Measurements from ENCODE around the gene VWA5B1.

The VWA5B1 gene

DNA sequence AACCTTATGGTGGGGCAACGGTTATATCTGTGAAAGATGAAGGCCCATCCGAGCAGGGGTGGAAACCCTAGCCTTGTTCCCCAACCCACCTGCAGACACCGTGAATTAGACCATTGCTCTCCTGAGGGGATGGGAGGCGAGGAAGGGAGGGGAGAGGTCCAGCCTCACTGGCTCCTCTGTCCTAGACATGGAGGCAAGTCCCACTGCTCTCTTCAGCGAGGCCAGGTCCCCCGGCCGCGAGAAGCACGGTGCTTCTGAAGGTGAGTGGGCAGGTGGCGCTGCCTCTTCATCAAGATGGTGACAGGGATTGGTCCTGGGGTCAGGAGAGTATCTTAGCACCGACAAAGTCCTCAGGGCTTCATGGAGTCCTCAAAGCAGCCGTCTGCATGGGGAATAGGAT lies 59.3 kb downstream of the VWA5B1 start:
- no peak for DNase-seq

GRCh38 chr1:20350421-20350820 lies 59.7 kb downstream of the VWA5B1 start:
- DNase-seq, result no peak

- DNase-seq, result no peak
These were observed 61.4 kb downstream of the VWA5B1 start for GRCh38 chr1:20351911-20352701.

GRCh38 chr1:20353836-20354235 lies 63.2 kb downstream of the VWA5B1 start:
- no peak for DNase-seq

GRCh38 chr1:20354610-20355009 lies 63.9 kb downstream of the VWA5B1 start:
- DNase-seq, result no peak

DNA sequence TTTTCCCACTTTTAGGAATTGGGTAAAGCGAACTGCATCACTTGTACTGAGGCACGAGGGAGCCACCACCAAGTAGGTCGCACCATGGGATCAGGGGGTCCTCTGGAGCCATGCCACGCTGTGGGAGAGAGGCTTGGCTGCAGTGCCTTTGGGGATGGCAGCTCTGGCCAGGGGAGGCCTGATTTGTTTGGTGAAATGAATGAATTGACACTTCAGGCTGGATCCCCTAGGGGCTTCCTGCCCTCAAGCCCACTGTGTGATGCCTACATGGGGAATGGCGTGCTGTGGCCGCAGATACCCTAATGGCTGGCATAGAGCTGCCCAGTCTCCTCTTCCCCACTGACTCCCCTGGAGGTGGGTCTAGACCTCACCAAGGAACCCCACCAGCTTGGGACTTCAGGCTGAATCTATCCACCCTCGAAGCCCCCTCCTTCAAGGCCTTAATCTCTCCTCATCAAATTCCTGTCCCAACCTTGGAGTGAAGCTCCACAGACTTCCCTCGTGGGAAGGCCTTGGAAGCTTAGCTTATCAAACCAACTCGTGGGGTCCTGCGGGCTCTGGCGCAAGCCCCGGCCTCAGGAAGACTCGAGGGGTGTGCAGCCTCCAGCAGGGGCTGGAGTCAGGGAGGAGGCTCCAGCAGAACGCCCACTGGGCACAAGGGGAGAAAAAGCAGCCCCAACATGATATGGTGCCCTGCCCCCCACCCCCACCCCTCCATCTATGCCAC lies 64.6 kb downstream of the VWA5B1 start:
- no peak for DNase-seq

GRCh38 chr1:20355828-20356735 lies 65.4 kb downstream of the VWA5B1 start:
- no peak for DNase-seq

DNA sequence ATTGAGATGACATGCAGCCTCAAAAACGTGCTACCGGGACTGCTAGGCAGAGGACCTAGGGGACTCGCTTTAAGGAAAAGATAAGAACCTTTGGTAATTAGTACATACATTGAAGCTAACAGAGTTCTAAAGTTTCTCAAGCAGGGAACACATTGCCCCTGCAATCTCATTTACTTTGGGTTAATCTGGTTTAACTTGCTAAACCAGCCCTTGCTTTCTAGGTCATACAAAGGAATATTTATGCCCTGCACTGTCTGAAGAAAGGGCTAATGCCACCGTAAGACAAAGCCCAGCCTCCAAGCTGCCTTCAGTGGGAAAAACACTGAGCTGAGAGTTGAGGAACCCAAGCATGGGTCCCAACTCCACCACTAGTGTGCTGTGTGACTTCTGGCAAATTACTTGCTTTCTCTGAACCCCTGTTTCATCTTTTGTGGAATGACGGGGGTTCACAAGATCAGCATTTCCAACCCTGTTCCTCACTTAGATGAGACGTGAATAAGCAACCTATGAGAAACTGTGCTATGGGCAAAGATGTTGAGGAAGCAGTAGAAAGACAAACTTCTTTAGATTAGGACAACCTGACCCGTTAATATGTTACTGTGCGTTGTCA lies 66.3 kb downstream of the VWA5B1 start:
- DNase-seq, result no peak

GRCh38 chr1:20357796-20358195 lies 67.1 kb downstream of the VWA5B1 start:
- no peak for DNase-seq

GRCh38 chr1:20358761-20359263 lies 68.1 kb downstream of the VWA5B1 start:
- DNase-seq, result no peak

DNA sequence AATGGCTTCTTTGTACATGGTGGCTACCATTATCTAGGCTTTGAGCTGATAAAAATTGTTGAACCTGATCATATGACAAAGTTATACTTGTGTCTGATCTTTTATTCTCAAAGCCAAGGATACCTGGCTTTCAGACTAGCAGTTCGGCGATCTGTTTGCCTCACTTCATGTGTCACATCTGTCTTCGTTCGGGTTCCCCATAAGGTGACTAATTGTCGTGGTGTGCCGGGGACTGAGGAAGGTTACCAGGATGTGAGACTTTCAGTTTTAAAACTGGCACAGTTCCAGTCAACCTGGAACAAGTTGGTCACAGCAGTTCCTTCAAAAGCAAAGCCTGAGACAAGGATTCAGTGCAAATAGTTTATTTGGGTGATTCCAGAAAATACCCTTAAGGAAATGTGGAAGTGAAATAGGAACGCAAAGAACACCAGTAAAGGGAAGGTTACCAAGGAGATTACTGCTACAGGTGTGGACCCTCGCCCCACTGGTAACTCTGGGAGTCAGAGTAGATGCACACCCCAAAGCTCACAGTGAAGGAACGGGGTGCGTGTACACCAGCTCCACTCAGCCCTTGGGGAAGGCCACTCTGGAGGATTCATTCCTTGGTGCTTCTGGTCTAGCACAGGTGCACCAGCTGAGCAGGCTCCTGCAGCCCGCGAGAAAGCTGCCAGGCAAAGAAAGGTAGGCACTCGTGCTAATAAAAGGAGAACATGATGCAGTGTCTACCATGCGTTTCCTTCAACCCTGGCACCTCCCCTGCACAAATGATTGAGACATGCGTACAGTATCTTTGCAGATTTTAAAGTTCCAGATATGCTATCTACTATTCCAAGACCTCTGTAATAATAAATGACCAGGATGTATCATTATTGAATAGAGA lies 69.0 kb downstream of the VWA5B1 start:
- DNase-seq, result no peak

GRCh38 chr1:20361401-20361800 lies 70.7 kb downstream of the VWA5B1 start:
- DNase-seq, result no peak

- DNase-seq, result no peak
These were observed 71.2 kb downstream of the VWA5B1 start for GRCh38 chr1:20361805-20362381.

GRCh38 chr1:20362856-20363255 lies 72.2 kb downstream of the VWA5B1 start:
- no peak for DNase-seq

DNA sequence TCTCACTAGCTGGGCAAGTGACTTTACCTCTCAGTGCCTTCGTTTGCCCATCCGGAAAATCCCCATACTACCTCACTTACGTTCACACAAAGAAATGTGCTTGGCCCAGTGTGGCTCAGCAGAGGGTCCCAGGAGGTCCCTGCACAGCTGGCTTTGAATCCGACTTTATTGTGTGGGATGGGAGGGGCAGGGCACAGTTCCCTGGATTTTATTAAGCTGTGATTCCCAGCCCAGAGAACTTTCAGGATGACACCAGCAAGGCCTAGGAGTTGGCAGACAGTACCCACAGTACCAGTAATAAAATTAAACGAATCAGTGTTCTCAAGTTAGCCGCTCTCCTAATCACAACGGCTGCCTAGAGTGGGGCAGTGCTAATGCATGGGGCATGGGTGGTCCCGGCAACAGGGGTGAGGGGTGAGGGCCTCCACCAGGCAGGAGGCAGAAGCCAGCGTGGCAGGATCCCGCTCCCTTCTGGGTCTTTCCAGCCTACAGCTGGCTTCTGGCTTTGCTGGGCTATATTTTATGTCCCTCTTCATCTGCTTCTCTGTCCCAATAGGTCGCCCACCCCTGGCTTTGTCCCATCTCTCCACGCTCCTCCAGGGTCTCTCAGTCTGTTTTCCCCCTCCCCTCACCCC lies 74.9 kb downstream of the VWA5B1 start:
- no peak for DNase-seq

DNA sequence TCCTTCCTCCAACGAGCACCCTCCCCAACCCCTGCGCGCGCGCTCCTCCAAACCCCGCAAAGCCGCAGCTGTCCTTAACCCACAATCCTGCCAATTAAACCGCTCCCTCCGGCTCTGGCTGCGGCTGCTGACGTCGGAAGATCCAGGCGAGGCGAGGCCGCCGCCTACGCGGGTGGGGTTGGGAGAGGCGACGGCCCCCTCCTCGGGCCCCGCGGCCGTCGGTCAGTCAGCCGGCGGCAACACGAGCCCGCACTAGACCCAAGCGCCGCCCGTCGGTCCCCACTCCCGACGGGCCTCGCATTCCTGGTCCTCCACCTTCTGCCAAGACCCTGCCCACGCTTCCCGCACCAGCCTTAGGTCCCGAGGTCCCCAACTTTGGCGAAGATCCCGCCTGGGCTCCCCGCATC lies 75.4 kb downstream of the VWA5B1 start:
- no peak for DNase-seq

DNA sequence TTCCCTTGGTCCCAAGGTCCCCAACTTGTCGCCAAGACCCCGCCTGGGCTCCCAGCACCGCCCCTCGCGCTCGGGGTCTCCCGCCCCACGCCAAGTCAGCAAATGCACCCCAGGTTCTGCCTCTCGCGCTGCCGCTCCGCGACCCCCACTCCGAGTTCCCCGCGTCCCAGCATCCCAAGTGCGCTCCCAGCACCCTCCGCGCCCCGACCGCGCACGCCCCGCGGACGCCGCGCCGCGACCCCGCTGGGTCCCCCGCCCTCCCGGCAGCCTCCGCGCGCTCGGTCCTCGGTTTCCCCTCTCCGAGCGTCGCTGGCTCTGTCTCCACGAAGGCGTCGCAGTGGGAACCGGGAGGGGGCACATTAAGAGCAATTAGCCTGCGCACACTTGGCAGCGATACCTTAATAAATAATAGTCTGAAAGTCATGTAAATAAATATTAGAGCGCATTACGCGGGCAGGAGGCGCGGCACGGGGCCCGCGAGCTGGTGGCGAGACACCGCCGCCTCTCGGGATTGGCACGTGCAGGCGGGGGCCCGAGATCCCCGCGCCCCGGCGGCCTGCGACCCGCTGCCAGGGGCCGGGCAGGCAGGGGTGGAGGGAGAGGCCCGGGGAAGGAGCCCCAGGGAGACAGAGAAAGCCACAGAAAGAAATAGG lies 75.9 kb downstream of the VWA5B1 start:
- DNase-seq, result no peak

GRCh38 chr1:20367116-20367585 lies 76.5 kb downstream of the VWA5B1 start:
- no peak for DNase-seq

DNA sequence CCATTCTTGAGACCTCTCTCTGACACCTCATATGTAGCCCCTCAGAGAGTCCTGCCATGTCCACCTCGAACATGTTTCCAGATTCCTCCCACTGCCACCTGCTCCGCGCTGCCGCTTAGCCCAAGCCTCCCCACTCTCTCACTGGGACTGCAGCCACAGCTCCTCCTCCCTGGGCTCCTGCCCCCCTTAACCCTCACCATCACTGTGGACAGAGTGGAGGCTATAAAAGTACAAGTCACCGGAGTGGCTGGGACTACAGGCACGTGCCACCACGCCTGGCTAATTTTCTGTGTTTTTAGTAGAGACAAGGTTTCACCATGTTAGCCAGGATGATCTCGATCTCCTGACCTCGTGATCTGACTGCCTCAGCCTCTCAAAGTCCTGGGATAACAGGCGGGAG lies 77.0 kb downstream of the VWA5B1 start:
- DNase-seq, result no peak

- no peak for DNase-seq
These were observed 78.3 kb downstream of the VWA5B1 start for GRCh38 chr1:20368866-20369470.

Data from NCI-H187 treated with DMSO at 0.1 percent for 48 hours (cell line).